Measurements from ENCODE around the gene METTL1.
A peak's percentile ranks its signal among the peaks of the same experiment; 100 is the strongest.

METTL1 gene

DNA sequence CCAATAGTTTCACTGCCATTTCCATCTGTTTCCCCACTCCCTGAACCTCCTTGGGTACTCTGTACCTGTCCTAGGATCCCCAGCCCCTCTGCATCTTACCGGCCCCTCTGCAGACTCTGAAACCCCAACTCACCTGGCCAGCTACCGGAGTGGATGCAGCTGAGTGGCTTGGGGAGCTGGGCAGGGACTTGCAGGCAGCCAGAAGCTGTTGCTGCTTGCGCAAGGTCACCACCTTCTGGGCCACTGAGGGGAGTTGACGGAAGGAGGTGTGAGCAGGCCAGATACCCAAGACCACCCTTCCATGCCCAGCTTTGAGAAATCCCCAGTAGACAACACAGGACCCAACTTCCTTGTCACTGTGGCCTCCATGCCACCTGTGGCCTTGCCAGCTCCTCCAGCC is 39.6 kb downstream of the METTL1 start:
- Histone ChIP-seq H4K8ac (ENCODE audit: low read depth, low read length) (no peak overlapping the region), H4K91ac (ENCODE audit: low read depth, low read length, poor library complexity) (no peak overlapping the region), H2AFZ (ENCODE audit: low read length) (no peak overlapping the region), H3K79me1 (ENCODE audit: low read depth, low read length) (no peaks in the 10 kb centered on the region), H2BK5ac (ENCODE audit: low read length) (no peak overlapping the region), H3K4me1 (ENCODE audit: control insufficient read depth in 2 of 2, insufficient read depth in 1 of 2, low read depth in 1 of 2, low read length in 2 of 2) (peaks cover 10 to 14% of the 10 kb centered on the region in 2 donors), H2BK12ac (ENCODE audit: low read length) (no peak overlapping the region), H3K36me3 (replicated peaks in 1 of 2; ENCODE audit: control insufficient read depth in 2 of 2, insufficient read depth in 2 of 2, low read length in 2 of 2) (peaks cover 0 to 54% of the 10 kb centered on the region in 2 donors), H2BK120ac (ENCODE audit: low read depth, low read length) (no peak overlapping the region), H3K14ac (ENCODE audit: low read length) (no peak overlapping the region), H3K4me3 (ENCODE audit: low read length in 2 of 2) (no peak overlapping the region), H2BK15ac (ENCODE audit: low read length) (no peak overlapping the region), H3K23ac (ENCODE audit: low read depth, low read length, poor library complexity) (no peak overlapping the region), H3K9ac (ENCODE audit: low read depth, low read length, poor library complexity) (no peak overlapping the region), H3K9me3 (replicated peaks in 1 of 2; ENCODE audit: control insufficient read depth in 2 of 2, insufficient read depth in 1 of 2, low read depth in 1 of 2, low read length in 2 of 2) (peaks cover 0 to 4% of the 10 kb centered on the region in 2 donors), H3K18ac (ENCODE audit: low read length) (no peak overlapping the region), H3K4me2 (ENCODE audit: insufficient read depth, low read length, poor library complexity, severe bottlenecking) (no peak overlapping the region), H3K27me3 (ENCODE audit: control insufficient read depth in 3 of 3, insufficient read depth in 3 of 3, low read depth in 1 of 3, low read length in 3 of 3) (peaks cover 3 to 94% (median 21%) of the 10 kb centered on the region in 3 experiments), H3K27ac (replicated peaks; ENCODE audit: low read length) (no peak overlapping the region), H3K4ac (ENCODE audit: low read length) (no peak overlapping the region), H2AK5ac (ENCODE audit: low read depth, low read length) (no peak overlapping the region)
- DNase-seq (ENCODE audit: low spot score) = no peak
- WGBS, 2 donors (ENCODE audit: extremely low coverage in 2 of 2, insufficient read length in 2 of 2, insufficient replicate concordance in 1 of 2) = no CpG with 5 or more reads among the region's 4 CpGs

GRCh38 chr12:57731411-57732080 is 40.4 kb downstream of the METTL1 start:
- Histone ChIP-seq H2BK120ac (ENCODE audit: low read depth, low read length) (no peak overlapping the region), H2BK15ac (ENCODE audit: low read length) (no peak overlapping the region), H2BK12ac (ENCODE audit: low read length) (no peak overlapping the region), H3K4me2 (ENCODE audit: insufficient read depth, low read length, poor library complexity, severe bottlenecking) (no peak overlapping the region), H2BK5ac (ENCODE audit: low read length) (no peak overlapping the region), H3K27me3 (ENCODE audit: control insufficient read depth in 3 of 3, insufficient read depth in 3 of 3, low read depth in 1 of 3, low read length in 3 of 3) (peaks cover 0 to 94% (median 21%) of the 10 kb centered on the region in 3 experiments), H3K14ac (ENCODE audit: low read length) (no peak overlapping the region), H2AFZ (ENCODE audit: low read length) (no peak overlapping the region), H3K4ac (ENCODE audit: low read length) (no peak overlapping the region), H4K8ac (ENCODE audit: low read depth, low read length) (no peak overlapping the region), H3K36me3 (replicated peaks in 1 of 2; ENCODE audit: control insufficient read depth in 2 of 2, insufficient read depth in 2 of 2, low read length in 2 of 2) (peaks cover 0 to 61% of the 10 kb centered on the region in 2 donors), H3K9ac (ENCODE audit: low read depth, low read length, poor library complexity) (no peak overlapping the region), H3K18ac (ENCODE audit: low read length) (no peak overlapping the region), H3K9me3 (replicated peaks in 1 of 2; ENCODE audit: control insufficient read depth in 2 of 2, insufficient read depth in 1 of 2, low read depth in 1 of 2, low read length in 2 of 2) (peaks cover 0 to 5% of the 10 kb centered on the region in 2 donors), H3K4me1 (ENCODE audit: control insufficient read depth in 2 of 2, insufficient read depth in 1 of 2, low read depth in 1 of 2, low read length in 2 of 2) (peaks cover 11 to 12% of the 10 kb centered on the region in 2 donors), H3K27ac (replicated peaks; ENCODE audit: low read length) (no peak overlapping the region), H4K91ac (ENCODE audit: low read depth, low read length, poor library complexity) (no peak overlapping the region), H2AK5ac (ENCODE audit: low read depth, low read length) (no peak overlapping the region), H3K23ac (ENCODE audit: low read depth, low read length, poor library complexity) (no peak overlapping the region), H3K79me1 (ENCODE audit: low read depth, low read length) (no peaks in the 10 kb centered on the region), H3K4me3 (ENCODE audit: low read length in 2 of 2) (no peak overlapping the region)
- no CpG with 5 or more reads among the region's 19 CpGs for WGBS, 2 donors (ENCODE audit: extremely low coverage in 2 of 2, insufficient read length in 2 of 2, insufficient replicate concordance in 1 of 2)
- DNase-seq (ENCODE audit: low spot score) = no peak

DNA sequence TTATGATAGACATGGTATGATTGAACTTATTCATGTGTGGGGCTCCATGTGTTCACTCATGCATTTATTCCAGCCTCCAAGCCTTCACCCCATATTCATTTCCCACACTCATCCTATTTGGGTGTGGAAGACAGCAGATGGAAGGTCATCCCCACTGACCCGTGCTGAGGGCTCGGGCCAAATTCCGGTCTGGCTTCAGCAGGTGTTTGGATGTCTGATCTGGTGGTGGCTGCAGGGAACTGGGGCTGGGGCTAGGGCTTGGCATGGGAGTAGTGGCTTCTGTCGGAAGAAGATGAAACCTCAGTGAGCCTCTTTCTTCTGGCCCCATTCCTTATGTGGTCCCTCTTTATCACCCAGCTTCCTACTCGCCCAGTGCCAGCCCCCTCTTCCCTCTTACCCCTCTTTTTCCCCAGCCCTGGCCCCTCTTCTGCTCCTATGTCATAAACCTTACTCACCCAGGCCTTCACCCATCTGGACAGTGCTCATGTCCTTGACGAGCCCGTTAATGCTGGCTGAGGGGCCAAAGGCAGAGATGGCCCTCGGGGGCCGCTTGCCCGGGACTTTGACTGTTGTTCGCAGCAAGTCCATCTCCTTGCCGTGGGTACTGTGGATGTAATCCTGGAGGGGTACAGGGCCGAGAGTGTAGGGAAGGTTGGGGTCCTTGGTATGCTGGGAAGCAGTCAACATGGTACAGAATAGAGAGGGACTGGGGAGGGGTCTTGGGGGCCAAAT is 41.4 kb downstream of the METTL1 start:
- peaks cover 0 to 67% of the 10 kb centered on the region in 2 donors for H3K36me3 ChIP-seq (replicated peaks in 1 of 2; ENCODE audit: control insufficient read depth in 2 of 2, insufficient read depth in 2 of 2, low read length in 2 of 2)
- no peak overlapping the region for H2BK12ac ChIP-seq (ENCODE audit: low read length)
- no peak overlapping the region for H3K4me3 ChIP-seq (ENCODE audit: low read length in 2 of 2)
- H3K14ac ChIP-seq (ENCODE audit: low read length) = no peak overlapping the region
- H2BK5ac ChIP-seq (ENCODE audit: low read length) = no peak overlapping the region
- peaks cover 0 to 3% of the 10 kb centered on the region in 2 donors for H3K9me3 ChIP-seq (replicated peaks in 1 of 2; ENCODE audit: control insufficient read depth in 2 of 2, insufficient read depth in 1 of 2, low read depth in 1 of 2, low read length in 2 of 2)
- H2BK15ac ChIP-seq (ENCODE audit: low read length) = no peak overlapping the region
- H3K4me2 ChIP-seq (ENCODE audit: insufficient read depth, low read length, poor library complexity, severe bottlenecking) = no peak overlapping the region
- H4K8ac ChIP-seq (ENCODE audit: low read depth, low read length) = no peak overlapping the region
- no peak overlapping the region for H3K4ac ChIP-seq (ENCODE audit: low read length)
- no peak overlapping the region for H2AFZ ChIP-seq (ENCODE audit: low read length)
- no peaks in the 10 kb centered on the region for H3K79me1 ChIP-seq (ENCODE audit: low read depth, low read length)
- H4K91ac ChIP-seq (ENCODE audit: low read depth, low read length, poor library complexity) = no peak overlapping the region
- peak overlapping the region; percentile 53 for H3K23ac ChIP-seq (ENCODE audit: low read depth, low read length, poor library complexity)
- H3K18ac ChIP-seq (ENCODE audit: low read length) = no peak overlapping the region
- H3K27me3 ChIP-seq (ENCODE audit: control insufficient read depth in 3 of 3, insufficient read depth in 3 of 3, low read depth in 1 of 3, low read length in 3 of 3) = peaks cover 0 to 93% (median 18%) of the 10 kb centered on the region in 3 experiments
- H3K9ac ChIP-seq (ENCODE audit: low read depth, low read length, poor library complexity) = no peak overlapping the region
- no peak overlapping the region for H2BK120ac ChIP-seq (ENCODE audit: low read depth, low read length)
- no peak overlapping the region for H3K27ac ChIP-seq (replicated peaks; ENCODE audit: low read length)
- H3K4me1 ChIP-seq (ENCODE audit: control insufficient read depth in 2 of 2, insufficient read depth in 1 of 2, low read depth in 1 of 2, low read length in 2 of 2) = peaks cover 5 to 9% of the 10 kb centered on the region in 2 donors
- no peak overlapping the region for H2AK5ac ChIP-seq (ENCODE audit: low read depth, low read length)
- DNase-seq (ENCODE audit: low spot score) = no peak
- WGBS, 2 donors (ENCODE audit: extremely low coverage in 2 of 2, insufficient read length in 2 of 2, insufficient replicate concordance in 1 of 2) = no CpG with 5 or more reads among the region's 13 CpGs

GRCh38 chr12:57729321-57729844 is 42.5 kb downstream of the METTL1 start:
- Histone ChIP-seq H2BK5ac (ENCODE audit: low read length) (no peak overlapping the region), H4K8ac (ENCODE audit: low read depth, low read length) (no peak overlapping the region), H3K4me2 (ENCODE audit: insufficient read depth, low read length, poor library complexity, severe bottlenecking) (no peak overlapping the region), H3K9me3 (replicated peaks in 1 of 2; ENCODE audit: control insufficient read depth in 2 of 2, insufficient read depth in 1 of 2, low read depth in 1 of 2, low read length in 2 of 2) (peaks cover 0 to 3% of the 10 kb centered on the region in 2 donors), H3K4me1 (ENCODE audit: control insufficient read depth in 2 of 2, insufficient read depth in 1 of 2, low read depth in 1 of 2, low read length in 2 of 2) (peaks cover 0 to 7% of the 10 kb centered on the region in 2 donors), H2BK15ac (ENCODE audit: low read length) (no peak overlapping the region), H3K36me3 (replicated peaks in 1 of 2; ENCODE audit: control insufficient read depth in 2 of 2, insufficient read depth in 2 of 2, low read length in 2 of 2) (peaks cover 0 to 67% of the 10 kb centered on the region in 2 donors), H3K4me3 (ENCODE audit: low read length in 2 of 2) (no peak overlapping the region), H3K18ac (ENCODE audit: low read length) (no peak overlapping the region), H3K27me3 (ENCODE audit: control insufficient read depth in 3 of 3, insufficient read depth in 3 of 3, low read depth in 1 of 3, low read length in 3 of 3) (peaks cover 0 to 91% (median 18%) of the 10 kb centered on the region in 3 experiments), H2AFZ (ENCODE audit: low read length) (no peak overlapping the region), H3K4ac (ENCODE audit: low read length) (no peak overlapping the region), H3K14ac (ENCODE audit: low read length) (no peak overlapping the region), H3K79me1 (ENCODE audit: low read depth, low read length) (no peaks in the 10 kb centered on the region), H3K27ac (replicated peaks; ENCODE audit: low read length) (no peak overlapping the region), H4K91ac (ENCODE audit: low read depth, low read length, poor library complexity) (no peak overlapping the region), H3K9ac (ENCODE audit: low read depth, low read length, poor library complexity) (no peak overlapping the region), H3K23ac (ENCODE audit: low read depth, low read length, poor library complexity) (no peak overlapping the region), H2BK12ac (ENCODE audit: low read length) (no peak overlapping the region), H2AK5ac (ENCODE audit: low read depth, low read length) (no peak overlapping the region), H2BK120ac (ENCODE audit: low read depth, low read length) (no peak overlapping the region)
- DNase-seq (ENCODE audit: low spot score) = no peak
- no CpG with 5 or more reads among the region's 5 CpGs for WGBS, 2 donors (ENCODE audit: extremely low coverage in 2 of 2, insufficient read length in 2 of 2, insufficient replicate concordance in 1 of 2)
